Thyroid gland (tissue), 4 donors: Measurements from ENCODE around the gene ELL.

ENCODE experiments used
- POLR2A ChIP-seq, 2 donors: fragments of 450-650 bp; IDR thresholded peaks; one replicate each; pipeline ENCODE4 v1.6.1; 2017; ENCODE audit warnings: antibody characterized with exemption in 2 of 2, mild to moderate bottlenecking in 2 of 2, moderate library complexity in 1 of 2
- TF ChIP-seq, protein P1 (sequence below), 6 experiments: fragments of 200-600 bp in 3 of 6; fragments of 450-650 bp in 3 of 6; sonication (generic) in 3 of 6; IDR thresholded peaks; one replicate each; pipeline ENCODE4 v1.5.1; 2016 to 2019; ENCODE audit warnings: antibody characterized with exemption in 6 of 6, mild to moderate bottlenecking in 2 of 6, inconsistent platforms in 1 of 6, moderate library complexity in 1 of 6

DNA sequence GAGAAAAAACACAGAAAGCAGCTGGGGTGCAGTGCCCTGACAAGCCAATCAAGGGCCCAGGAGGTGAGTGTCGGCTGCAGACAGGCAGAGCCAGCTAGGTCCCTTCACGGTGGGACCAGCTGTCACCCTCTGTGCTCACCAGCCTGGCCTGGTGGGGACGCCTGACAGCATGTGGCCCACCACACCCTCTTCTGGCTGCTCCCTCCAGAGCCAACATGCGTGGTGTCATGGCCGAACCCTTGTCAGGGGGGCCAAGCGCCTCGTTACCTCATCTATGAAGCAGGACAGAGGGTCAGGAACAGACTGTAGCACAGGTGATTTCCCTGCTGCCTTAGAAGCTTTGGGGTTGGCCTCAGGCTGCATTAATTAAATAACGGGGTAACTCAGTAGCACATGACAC, 43.9 kb downstream of the ELL start:
- no peak for TF ChIP-seq POLR2A (IDR thresholded peaks at IDR 0.05)
- TF ChIP-seq, protein P1, sequence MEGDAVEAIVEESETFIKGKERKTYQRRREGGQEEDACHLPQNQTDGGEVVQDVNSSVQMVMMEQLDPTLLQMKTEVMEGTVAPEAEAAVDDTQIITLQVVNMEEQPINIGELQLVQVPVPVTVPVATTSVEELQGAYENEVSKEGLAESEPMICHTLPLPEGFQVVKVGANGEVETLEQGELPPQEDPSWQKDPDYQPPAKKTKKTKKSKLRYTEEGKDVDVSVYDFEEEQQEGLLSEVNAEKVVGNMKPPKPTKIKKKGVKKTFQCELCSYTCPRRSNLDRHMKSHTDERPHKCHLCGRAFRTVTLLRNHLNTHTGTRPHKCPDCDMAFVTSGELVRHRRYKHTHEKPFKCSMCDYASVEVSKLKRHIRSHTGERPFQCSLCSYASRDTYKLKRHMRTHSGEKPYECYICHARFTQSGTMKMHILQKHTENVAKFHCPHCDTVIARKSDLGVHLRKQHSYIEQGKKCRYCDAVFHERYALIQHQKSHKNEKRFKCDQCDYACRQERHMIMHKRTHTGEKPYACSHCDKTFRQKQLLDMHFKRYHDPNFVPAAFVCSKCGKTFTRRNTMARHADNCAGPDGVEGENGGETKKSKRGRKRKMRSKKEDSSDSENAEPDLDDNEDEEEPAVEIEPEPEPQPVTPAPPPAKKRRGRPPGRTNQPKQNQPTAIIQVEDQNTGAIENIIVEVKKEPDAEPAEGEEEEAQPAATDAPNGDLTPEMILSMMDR (IDR thresholded peaks at IDR 0.05), result no peak
